Measurements from ENCODE around the gene KRT79. TPM values are rescaled to one million over a fixed set of nuclear protein-coding genes. Genes with fewer than 3 reads are reported as not detected.
"Not testable (repeated sequence)": the region's sequence is repeated elsewhere in the genome, so short reads cannot be mapped to it uniquely, and the experiment has no call there.

KRT79 gene
- total RNA-seq (not detected), polyA plus RNA-seq (not detected)

- H3K4me1 ChIP-seq (ENCODE audit: insufficient read depth): no peaks in the 10 kb centered on the region
- WGBS: 90% methylated on average over 22 of the region's 22 CpGs
- no peak for DNase-seq (ENCODE audit: extremely low spot score)
- H3K36me3 ChIP-seq (ENCODE audit: insufficient read depth): no peaks in the 10 kb centered on the region
- no peak within 1 kb of the TSS for H3K27ac ChIP-seq (ENCODE audit: low read depth)
- no peak within 1 kb of the TSS for H3K4me3 ChIP-seq (ENCODE audit: low read depth, low read length)
Measured at GRCh38 chr12:52833922-52834726, at the start of gene KRT79. Gene KRT79 (minus strand): TSS chr12:52834311. CDS start chr12:52834260, 51 bp downstream.

- not testable (repeated sequence) for H3K36me3 ChIP-seq (ENCODE audit: insufficient read depth); H3K4me3 ChIP-seq (ENCODE audit: low read depth, low read length); H3K4me1 ChIP-seq (ENCODE audit: insufficient read depth); H3K27ac ChIP-seq (ENCODE audit: low read depth); DNase-seq (ENCODE audit: extremely low spot score)
- 72% methylated on average over 8 of the region's 8 CpGs for WGBS
Measured at GRCh38 chr12:52880499-52880898, 46.4 kb upstream of the KRT79 start.

- no peak for DNase-seq (ENCODE audit: extremely low spot score)
- H3K4me3 ChIP-seq (ENCODE audit: low read depth, low read length): no peak overlapping the region
- H3K4me1 ChIP-seq (ENCODE audit: insufficient read depth): no peaks in the 10 kb centered on the region
- no peaks in the 10 kb centered on the region for H3K36me3 ChIP-seq (ENCODE audit: insufficient read depth)
- 14% methylated on average over 38 of the region's 38 CpGs for WGBS
- H3K27ac ChIP-seq (ENCODE audit: low read depth): no peak overlapping the region
Measured at GRCh38 chr12:52879394-52880351, 45.6 kb upstream of the KRT79 start.

DNA sequence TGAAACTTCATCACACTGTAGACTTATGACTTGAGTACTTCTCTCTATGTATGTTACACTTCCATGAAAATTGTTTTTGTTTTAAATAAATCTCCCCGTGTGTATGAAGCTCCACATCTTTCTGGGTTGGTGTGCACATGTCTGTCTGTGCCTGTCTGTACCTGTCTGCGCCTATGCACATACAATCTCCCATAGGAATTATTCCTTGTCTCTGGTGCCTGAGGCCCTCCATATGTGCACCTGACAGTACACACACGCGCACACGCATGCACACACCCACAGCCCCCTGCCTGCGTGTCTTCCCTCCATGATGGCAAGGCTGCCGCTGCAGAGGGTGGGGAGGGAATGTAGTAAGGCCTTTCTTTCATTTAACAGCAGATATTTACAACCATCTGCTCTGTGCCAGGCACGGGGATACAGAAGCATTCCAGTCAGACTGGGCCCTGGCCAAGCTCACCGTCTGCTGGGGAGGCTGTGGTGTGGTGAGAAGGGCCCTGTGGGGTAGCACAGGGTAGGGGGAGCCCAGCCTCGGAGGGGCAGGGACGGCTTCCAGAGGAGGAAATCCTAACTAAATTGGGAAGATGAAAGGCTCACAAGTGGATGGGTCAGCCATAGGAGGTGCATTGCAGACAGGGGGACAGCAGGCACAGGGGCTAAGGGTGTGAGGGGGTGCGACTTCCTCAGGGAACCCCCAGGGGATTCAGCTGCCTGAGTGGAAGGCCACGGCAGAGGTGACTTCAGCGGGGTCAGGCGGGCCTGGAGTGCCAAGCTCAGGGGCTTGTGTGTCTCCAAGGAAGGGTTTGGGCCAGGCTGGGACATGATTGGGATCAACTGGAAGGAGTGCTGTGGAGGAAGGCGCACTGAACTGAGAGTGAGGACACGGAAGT is 44.6 kb upstream of the KRT79 start:
- Histone ChIP-seq H3K36me3 (ENCODE audit: insufficient read depth) (no peaks in the 10 kb centered on the region), H3K27ac (ENCODE audit: low read depth) (no peak overlapping the region)

DNA sequence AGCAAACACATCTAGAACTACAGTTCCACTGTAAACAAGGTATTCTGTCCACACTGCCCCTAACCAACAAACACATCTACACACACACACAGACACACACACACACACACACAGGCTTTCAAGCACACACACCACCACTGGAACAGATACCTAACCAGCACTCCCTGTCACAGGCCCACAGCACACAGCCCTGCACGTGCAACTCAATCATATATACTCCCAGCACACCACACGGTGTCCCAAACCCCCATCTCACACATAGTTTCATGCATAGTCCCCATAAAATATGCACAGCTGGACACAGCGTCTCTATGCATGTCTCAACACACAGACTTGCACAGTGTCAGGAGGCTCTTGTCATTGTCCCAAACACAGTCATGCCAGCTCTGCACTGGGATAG is 43.1 kb upstream of the KRT79 start:
- Histone ChIP-seq H3K36me3 (ENCODE audit: insufficient read depth) (no peaks in the 10 kb centered on the region), H3K27ac (ENCODE audit: low read depth) (peak overlapping the region; percentile 3), H3K4me1 (ENCODE audit: insufficient read depth) (no peaks in the 10 kb centered on the region), H3K4me3 (ENCODE audit: low read depth, low read length) (no peak overlapping the region)
- 75% methylated on average over 3 of the region's 3 CpGs for WGBS
- DNase-seq (ENCODE audit: extremely low spot score): no peak

More for the DNA sequence above, 44.6 kb upstream of the KRT79 start:
- 71% methylated on average over 17 of the region's 17 CpGs for WGBS
- Histone ChIP-seq H3K4me3 (ENCODE audit: low read depth, low read length) (no peak overlapping the region), H3K4me1 (ENCODE audit: insufficient read depth) (no peaks in the 10 kb centered on the region)
- DNase-seq (ENCODE audit: extremely low spot score): no peak

GRCh38 chr12:52876372-52876771 is 42.3 kb upstream of the KRT79 start:
- DNase-seq (ENCODE audit: extremely low spot score): no peak
- 79% methylated on average over 7 of the region's 7 CpGs for WGBS
- H3K27ac ChIP-seq (ENCODE audit: low read depth): no peak overlapping the region
- no peaks in the 10 kb centered on the region for H3K36me3 ChIP-seq (ENCODE audit: insufficient read depth)
- H3K4me1 ChIP-seq (ENCODE audit: insufficient read depth): no peaks in the 10 kb centered on the region
- no peak overlapping the region for H3K4me3 ChIP-seq (ENCODE audit: low read depth, low read length)

DNA sequence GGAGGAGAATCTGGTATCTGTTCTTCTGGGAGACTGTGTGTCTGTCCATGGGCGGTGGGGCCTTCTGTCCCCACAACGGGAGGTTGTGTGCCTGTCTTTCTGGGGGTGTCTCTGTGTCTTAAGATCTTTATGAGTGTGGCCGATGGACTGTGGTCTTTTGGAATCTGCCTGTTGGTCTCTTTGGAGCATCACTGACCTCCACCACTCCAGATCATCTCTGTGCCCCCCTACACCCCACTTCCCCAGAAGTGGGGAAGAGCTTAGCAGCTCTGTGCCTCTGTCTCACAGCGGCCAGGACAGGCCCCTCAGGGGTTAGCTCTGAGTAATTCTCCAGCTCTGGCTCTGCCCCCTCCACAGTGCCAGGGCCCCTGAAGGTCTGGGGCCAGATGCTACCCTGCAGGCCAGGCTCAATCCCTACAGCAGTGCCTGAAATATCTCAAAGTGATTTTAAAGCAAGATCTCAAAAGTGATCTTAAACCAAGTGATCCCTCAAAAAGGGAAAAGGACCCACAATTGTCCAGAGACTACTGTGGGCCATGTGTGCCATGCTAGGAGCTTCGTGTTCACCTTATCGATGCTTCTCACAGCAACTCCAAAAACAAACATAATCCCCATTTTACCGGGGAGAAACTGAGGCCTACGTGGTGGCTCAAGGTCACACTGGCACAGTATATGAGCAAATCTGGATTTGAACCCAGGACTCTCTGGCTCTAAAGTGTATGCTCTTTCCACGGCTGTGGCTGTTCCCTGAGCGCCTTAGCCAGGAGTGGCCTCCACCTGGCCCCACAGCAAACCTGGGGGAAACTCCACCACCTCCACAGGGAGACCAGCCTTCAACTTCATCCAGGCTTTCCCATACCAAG is 40.7 kb upstream of the KRT79 start:
- H3K36me3 ChIP-seq (ENCODE audit: insufficient read depth): no peaks in the 10 kb centered on the region
- H3K4me1 ChIP-seq (ENCODE audit: insufficient read depth): no peaks in the 10 kb centered on the region
- DNase-seq (ENCODE audit: extremely low spot score): no peak
- 74% methylated on average over 10 of the region's 10 CpGs for WGBS
- no peak overlapping the region for H3K4me3 ChIP-seq (ENCODE audit: low read depth, low read length)
- peak overlapping the region; percentile 71 for H3K27ac ChIP-seq (ENCODE audit: low read depth)

GRCh38 chr12:52873832-52874572 is 39.9 kb upstream of the KRT79 start:
- H3K27ac ChIP-seq (ENCODE audit: low read depth): peak overlapping the region; percentile 92
- no peaks in the 10 kb centered on the region for H3K36me3 ChIP-seq (ENCODE audit: insufficient read depth)
- H3K4me1 ChIP-seq (ENCODE audit: insufficient read depth): no peaks in the 10 kb centered on the region
- DNase-seq (ENCODE audit: extremely low spot score): no peak
- H3K4me3 ChIP-seq (ENCODE audit: low read depth, low read length): peak overlapping the region; percentile 19
- 2% methylated on average over 55 of the region's 55 CpGs for WGBS

DNA sequence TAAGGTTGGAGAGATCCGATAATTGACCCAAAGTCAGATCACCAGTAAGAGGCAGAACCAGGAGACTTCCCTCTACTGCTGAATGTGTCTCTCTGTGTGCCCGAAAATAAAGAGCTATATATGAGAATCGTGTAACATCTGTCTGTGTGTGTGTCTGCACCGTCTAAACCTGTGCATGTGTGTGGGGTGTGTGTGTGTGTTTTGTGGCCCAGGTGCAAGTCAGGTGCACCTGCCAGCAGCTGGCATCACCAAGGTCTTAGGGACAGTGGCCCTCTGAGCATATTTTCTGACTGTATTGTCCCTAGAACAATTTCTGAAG is 39.4 kb upstream of the KRT79 start:
- Histone ChIP-seq H3K27ac (ENCODE audit: low read depth) (peak overlapping the region; percentile 92), H3K36me3 (ENCODE audit: insufficient read depth) (no peaks in the 10 kb centered on the region), H3K4me3 (ENCODE audit: low read depth, low read length) (no peak overlapping the region), H3K4me1 (ENCODE audit: insufficient read depth) (no peaks in the 10 kb centered on the region)
- DNase-seq (ENCODE audit: extremely low spot score): no peak
- WGBS: 70% methylated on average over 4 of the region's 4 CpGs

GRCh38 chr12:52872644-52873389 is 38.7 kb upstream of the KRT79 start:
- no peaks in the 10 kb centered on the region for H3K36me3 ChIP-seq (ENCODE audit: insufficient read depth)
- WGBS: 91% methylated on average over 13 of the region's 13 CpGs
- H3K27ac ChIP-seq (ENCODE audit: low read depth): peak overlapping the region; percentile 72
- no peak overlapping the region for H3K4me3 ChIP-seq (ENCODE audit: low read depth, low read length)
- DNase-seq (ENCODE audit: extremely low spot score): no peak
- no peaks in the 10 kb centered on the region for H3K4me1 ChIP-seq (ENCODE audit: insufficient read depth)

- Histone ChIP-seq H3K36me3 (ENCODE audit: insufficient read depth) (no peaks in the 10 kb centered on the region), H3K4me1 (ENCODE audit: insufficient read depth) (no peaks in the 10 kb centered on the region), H3K4me3 (ENCODE audit: low read depth, low read length) (no peak overlapping the region), H3K27ac (ENCODE audit: low read depth) (peak overlapping the region; percentile 90)
- 63% methylated on average over 9 of the region's 9 CpGs for WGBS
- no peak for DNase-seq (ENCODE audit: extremely low spot score)
Measured at GRCh38 chr12:52871291-52872039, 37.4 kb upstream of the KRT79 start.

Measured in urinary bladder (tissue), 4 donors.